Skeletal muscle tissue (tissue), 4 donors: ENCODE data around the gene COX19. TPM values are rescaled to one million over a fixed set of nuclear protein-coding genes. Genes with fewer than 3 reads are reported as not detected.

Source experiments
- H3K27ac ChIP-seq: one replicate; pipeline ENCODE4 v1.7.0; 2013; ENCODE audit warnings: mild to moderate bottlenecking, low read depth, low read length, inconsistent platforms
- H3K27me3 ChIP-seq, 3 donors: one replicate each; pipeline ENCODE4 v1.7.0; 2013; ENCODE audit warnings: low read length in 3 of 3; ENCODE audit not compliant: control insufficient read depth in 3 of 3, insufficient read depth in 3 of 3
- H3K36me3 ChIP-seq, 3 donors: one replicate each; pipeline ENCODE4 v1.7.0; 2013; ENCODE audit warnings: low read length in 3 of 3; ENCODE audit not compliant: control insufficient read depth in 3 of 3, insufficient read depth in 3 of 3
- H3K4me1 ChIP-seq, 3 donors: one replicate each; pipeline ENCODE4 v1.7.0; 2013; ENCODE audit warnings: low read length in 3 of 3, mild to moderate bottlenecking in 3 of 3; ENCODE audit not compliant: control insufficient read depth in 3 of 3, insufficient read depth in 3 of 3
- H3K4me3 ChIP-seq, 3 donors: one replicate each; pipeline ENCODE4 v1.7.0; 2013; ENCODE audit warnings: low read length in 3 of 3
- H3K9ac ChIP-seq, 3 donors: one replicate each; pipeline ENCODE4 v1.7.0; 2013; ENCODE audit warnings: low read length in 3 of 3, mild to moderate bottlenecking in 3 of 3, moderate library complexity in 2 of 3, low read depth in 1 of 3
- H3K9me3 ChIP-seq, 3 donors: one replicate each; pipeline ENCODE4 v1.7.0; 2013; ENCODE audit warnings: low read length in 3 of 3; ENCODE audit not compliant: control insufficient read depth in 3 of 3
- total RNA-seq: library from RNA; depleted of rRNA; stranded (reverse); fragments of >200 nt; gene quantifications from one replicate; pipeline ENCODE4 v1.2.3, GENCODE V29; 2014
- donor health status: Osteomylitis.

COX19 gene
- total RNA-seq, 1 donor from 2014 or later, result 12.0 TPM

GRCh38 chr7:935874-936385 lies 39.4 kb downstream of the COX19 start:
- no peak overlapping the region for H3K9ac ChIP-seq
- no peak overlapping the region for H3K27ac ChIP-seq
- no peaks in the 10 kb centered on the region for H3K4me1 ChIP-seq
- H3K4me3 ChIP-seq, result no peak overlapping the region
- H3K9me3 ChIP-seq, result no peaks in the 10 kb centered on the region
- H3K36me3 ChIP-seq, result no peaks in the 10 kb centered on the region
- peaks cover 4 to 30% (median 21%) of the 10 kb centered on the region in 3 donors for H3K27me3 ChIP-seq

- Histone ChIP-seq H3K9ac (no peak overlapping the region), H3K27me3 (peaks cover 4 to 30% (median 21%) of the 10 kb centered on the region in 3 donors), H3K4me1 (no peaks in the 10 kb centered on the region), H3K27ac (no peak overlapping the region), H3K36me3 (no peaks in the 10 kb centered on the region), H3K4me3 (no peak overlapping the region), H3K9me3 (no peaks in the 10 kb centered on the region)
Observed at GRCh38 chr7:935164-935873, 40.0 kb downstream of the COX19 start.

- peaks cover 4 to 23% (median 16%) of the 10 kb centered on the region in 3 donors for H3K27me3 ChIP-seq
- H3K36me3 ChIP-seq, result no peaks in the 10 kb centered on the region
- H3K9ac ChIP-seq, result no peak overlapping the region
- H3K4me3 ChIP-seq, result no peak overlapping the region
- no peaks in the 10 kb centered on the region for H3K9me3 ChIP-seq
- no peaks in the 10 kb centered on the region for H3K4me1 ChIP-seq
- H3K27ac ChIP-seq, result no peak overlapping the region
Observed at GRCh38 chr7:934469-935163, 40.7 kb downstream of the COX19 start.

- H3K27ac ChIP-seq, result no peak overlapping the region
- no peaks in the 10 kb centered on the region for H3K4me1 ChIP-seq
- H3K9ac ChIP-seq, result no peak overlapping the region
- no peaks in the 10 kb centered on the region for H3K9me3 ChIP-seq
- H3K4me3 ChIP-seq, result no peak overlapping the region
- H3K36me3 ChIP-seq, result no peaks in the 10 kb centered on the region
- H3K27me3 ChIP-seq, result peaks cover 4 to 21% (median 7%) of the 10 kb centered on the region in 3 donors
Observed at GRCh38 chr7:932651-932975, 42.7 kb downstream of the COX19 start.

GRCh38 chr7:931871-932650 lies 43.3 kb downstream of the COX19 start:
- Histone ChIP-seq H3K36me3 (no peaks in the 10 kb centered on the region), H3K9me3 (no peaks in the 10 kb centered on the region), H3K4me1 (no peaks in the 10 kb centered on the region), H3K4me3 (no peak overlapping the region), H3K9ac (no peak overlapping the region), H3K27me3 (peaks cover 4 to 24% (median 12%) of the 10 kb centered on the region in 3 donors), H3K27ac (no peak overlapping the region)

- Histone ChIP-seq H3K27me3 (peaks cover 4 to 22% (median 15%) of the 10 kb centered on the region in 3 donors), H3K36me3 (no peaks in the 10 kb centered on the region), H3K9ac (no peak overlapping the region), H3K4me3 (no peak overlapping the region), H3K9me3 (no peaks in the 10 kb centered on the region), H3K4me1 (no peaks in the 10 kb centered on the region), H3K27ac (no peak overlapping the region)
Observed at GRCh38 chr7:930975-931758, 44.2 kb downstream of the COX19 start.

- Histone ChIP-seq H3K9ac (no peak overlapping the region), H3K27ac (no peak overlapping the region), H3K27me3 (peaks cover 6 to 16% (median 13%) of the 10 kb centered on the region in 3 donors), H3K4me1 (no peaks in the 10 kb centered on the region), H3K36me3 (no peaks in the 10 kb centered on the region), H3K4me3 (no peak overlapping the region), H3K9me3 (no peaks in the 10 kb centered on the region)
Observed at GRCh38 chr7:929311-929711, 46.0 kb downstream of the COX19 start.

GRCh38 chr7:927031-927671 lies 48.2 kb downstream of the COX19 start:
- H3K9ac ChIP-seq, result no peak overlapping the region
- no peak overlapping the region for H3K27ac ChIP-seq
- H3K27me3 ChIP-seq, result peaks cover 10 to 28% (median 22%) of the 10 kb centered on the region in 3 donors
- peaks cover 0 to 3% (median 0%) of the 10 kb centered on the region in 3 donors for H3K4me1 ChIP-seq
- H3K9me3 ChIP-seq, result no peaks in the 10 kb centered on the region
- no peaks in the 10 kb centered on the region for H3K36me3 ChIP-seq
- H3K4me3 ChIP-seq, result no peak overlapping the region
